ENCODE measurements around the gene FAM177B. TPM values are rescaled to one million over a fixed set of nuclear protein-coding genes. Genes with fewer than 3 reads are reported as not detected.

FAM177B gene
- total RNA-seq, 3 donors from 2014 or later (not counting 1 experiment from before 2014, with no cell fraction given) = not detected

DNA sequence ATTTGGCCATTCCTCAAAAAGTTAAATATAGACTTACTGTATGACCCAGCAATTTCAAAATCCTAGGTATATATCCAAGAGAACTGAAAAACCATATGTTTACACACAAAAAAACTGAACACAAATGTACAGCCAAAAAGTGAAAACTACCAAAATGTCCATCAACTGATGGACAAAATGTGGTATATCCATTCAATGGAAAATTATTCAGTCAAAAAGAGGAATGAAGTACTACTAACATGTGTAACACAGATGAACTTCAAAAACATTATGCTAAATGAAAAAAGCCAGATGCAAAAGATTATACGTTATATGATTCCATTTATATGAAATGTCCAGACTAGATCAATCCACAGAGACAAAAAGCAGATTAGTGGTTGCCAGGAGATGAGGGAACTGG lies 32.7 kb upstream of the FAM177B start:
- Mint-ChIP-seq H3K36me3 (peaks cover 8% of the 10 kb centered on the region), H3K4me3 (no peak overlapping the region), H3K9me3 (no peaks in the 10 kb centered on the region), H3K27ac (no peak overlapping the region), H3K4me1 (peaks cover 17 to 38% of the 10 kb centered on the region in 2 donors), H3K27me3 (ENCODE audit: low read depth in 2 of 2) (no peaks in the 10 kb centered on the region)
- DNase-seq = no peak
- Histone ChIP-seq H3K4me3 (ENCODE audit: low read length) (no peak overlapping the region), H3K27ac (ENCODE audit: low read length) (no peak overlapping the region), H3K9me3 (ENCODE audit: control insufficient read depth, insufficient read depth, low read length) (no peaks in the 10 kb centered on the region), H3K36me3 (ENCODE audit: control insufficient read depth, insufficient read depth, low read length) (peaks cover 28% of the 10 kb centered on the region), H3K27me3 (ENCODE audit: control insufficient read depth, insufficient read depth, low read length) (no peaks in the 10 kb centered on the region), H3K4me1 (ENCODE audit: control insufficient read depth, insufficient read depth, low read length) (no peaks in the 10 kb centered on the region)
- TF ChIP-seq, protein P1, sequence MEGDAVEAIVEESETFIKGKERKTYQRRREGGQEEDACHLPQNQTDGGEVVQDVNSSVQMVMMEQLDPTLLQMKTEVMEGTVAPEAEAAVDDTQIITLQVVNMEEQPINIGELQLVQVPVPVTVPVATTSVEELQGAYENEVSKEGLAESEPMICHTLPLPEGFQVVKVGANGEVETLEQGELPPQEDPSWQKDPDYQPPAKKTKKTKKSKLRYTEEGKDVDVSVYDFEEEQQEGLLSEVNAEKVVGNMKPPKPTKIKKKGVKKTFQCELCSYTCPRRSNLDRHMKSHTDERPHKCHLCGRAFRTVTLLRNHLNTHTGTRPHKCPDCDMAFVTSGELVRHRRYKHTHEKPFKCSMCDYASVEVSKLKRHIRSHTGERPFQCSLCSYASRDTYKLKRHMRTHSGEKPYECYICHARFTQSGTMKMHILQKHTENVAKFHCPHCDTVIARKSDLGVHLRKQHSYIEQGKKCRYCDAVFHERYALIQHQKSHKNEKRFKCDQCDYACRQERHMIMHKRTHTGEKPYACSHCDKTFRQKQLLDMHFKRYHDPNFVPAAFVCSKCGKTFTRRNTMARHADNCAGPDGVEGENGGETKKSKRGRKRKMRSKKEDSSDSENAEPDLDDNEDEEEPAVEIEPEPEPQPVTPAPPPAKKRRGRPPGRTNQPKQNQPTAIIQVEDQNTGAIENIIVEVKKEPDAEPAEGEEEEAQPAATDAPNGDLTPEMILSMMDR (IDR thresholded peaks at IDR 0.05) = no peak
- WGBS (ENCODE audit: insufficient coverage) = no CpG with 5 or more reads among the region's 1 CpG
- no peak for ATAC-seq
- intact Hi-C loops (cut with micrococcal nuclease) = no loop called here

DNA sequence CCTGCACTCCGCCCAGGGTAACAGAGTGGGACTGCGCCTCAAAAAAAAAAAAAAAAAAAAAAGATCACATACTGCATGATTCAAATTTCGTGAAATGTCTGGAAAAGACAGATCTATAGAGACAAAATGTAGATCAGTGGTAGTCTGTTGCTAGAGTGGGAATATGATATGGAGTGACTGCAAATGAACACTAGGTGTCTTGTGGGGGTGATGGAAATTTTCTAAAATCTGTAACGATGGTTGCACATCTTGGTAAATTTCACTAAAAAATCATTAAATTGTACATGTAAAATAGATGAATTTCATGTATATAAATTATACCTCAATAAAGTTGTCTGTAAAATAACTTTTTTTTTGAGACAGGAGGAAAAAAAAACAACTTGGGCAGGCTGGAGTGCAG lies 30.2 kb upstream of the FAM177B start:
- H3K9me3 ChIP-seq (ENCODE audit: control insufficient read depth, insufficient read depth, low read length) = no peaks in the 10 kb centered on the region
- H3K4me1 Mint-ChIP-seq = peaks cover 42 to 63% of the 10 kb centered on the region in 2 donors
- H3K4me3 ChIP-seq (ENCODE audit: low read length) = no peak overlapping the region
- H3K27me3 Mint-ChIP-seq (ENCODE audit: low read depth in 2 of 2) = no peaks in the 10 kb centered on the region
- H3K4me1 ChIP-seq (ENCODE audit: control insufficient read depth, insufficient read depth, low read length) = peaks cover 2% of the 10 kb centered on the region
- H3K36me3 ChIP-seq (ENCODE audit: control insufficient read depth, insufficient read depth, low read length) = peaks cover 14% of the 10 kb centered on the region
- peaks cover 8% of the 10 kb centered on the region for H3K36me3 Mint-ChIP-seq
- ATAC-seq = no peak
- peak in 1 of 2 donors; percentile 14 for DNase-seq
- no peaks in the 10 kb centered on the region for H3K27me3 ChIP-seq (ENCODE audit: control insufficient read depth, insufficient read depth, low read length)
- H3K27ac Mint-ChIP-seq = no peak overlapping the region
- no peak overlapping the region for H3K27ac ChIP-seq (ENCODE audit: low read length)
- no peak overlapping the region for H3K4me3 Mint-ChIP-seq
- 50% methylated on average over 2 of the region's 4 CpGs for WGBS (ENCODE audit: insufficient coverage)
- TF ChIP-seq, protein P1 (IDR thresholded peaks at IDR 0.05) = peak; percentile 13
- no peaks in the 10 kb centered on the region for H3K9me3 Mint-ChIP-seq
- intact Hi-C loops (cut with micrococcal nuclease) = no loop called here

DNA sequence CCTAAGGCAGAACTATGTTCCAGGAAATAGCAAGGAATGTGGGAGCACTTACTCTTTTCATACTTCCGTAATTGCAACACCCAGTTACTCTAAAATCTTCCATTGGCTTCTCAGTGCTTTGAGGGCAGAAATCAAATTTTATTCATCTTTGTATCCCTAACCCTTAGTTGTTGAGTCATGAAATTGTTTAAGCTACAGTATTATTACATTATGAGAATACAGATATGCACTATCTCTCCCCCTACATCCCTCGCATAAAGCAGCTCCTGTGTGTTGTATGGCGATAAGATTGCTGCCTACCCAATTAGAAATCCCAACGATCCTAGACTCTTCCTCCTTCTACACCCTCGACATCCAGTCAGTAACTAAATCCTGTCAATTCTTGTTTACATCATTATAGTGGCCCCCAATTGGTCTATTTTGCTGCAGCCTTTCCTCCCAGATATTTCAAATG lies 27.3 kb upstream of the FAM177B start:
- H3K36me3 Mint-ChIP-seq = no peaks in the 10 kb centered on the region
- no peaks in the 10 kb centered on the region for H3K9me3 Mint-ChIP-seq
- 94% methylated on average over 5 of the region's 5 CpGs for WGBS (ENCODE audit: insufficient coverage)
- H3K4me3 ChIP-seq (ENCODE audit: low read length) = no peak overlapping the region
- peaks cover 10% of the 10 kb centered on the region for H3K4me1 ChIP-seq (ENCODE audit: control insufficient read depth, insufficient read depth, low read length)
- peaks cover 53 to 62% of the 10 kb centered on the region in 2 donors for H3K4me1 Mint-ChIP-seq
- no peak for ATAC-seq
- no peaks in the 10 kb centered on the region for H3K27me3 Mint-ChIP-seq (ENCODE audit: low read depth in 2 of 2)
- intact Hi-C loops (cut with micrococcal nuclease) = loop anchor here (5.0 to 10.0 kb wide), 2 partner anchors 122 to 245 kb away; partner anchors contain the start of gene TAF1A
- H3K4me3 Mint-ChIP-seq = no peak overlapping the region
- no peak for DNase-seq
- H3K27me3 ChIP-seq (ENCODE audit: control insufficient read depth, insufficient read depth, low read length) = no peaks in the 10 kb centered on the region
- H3K27ac ChIP-seq (ENCODE audit: low read length) = no peak overlapping the region
- TF ChIP-seq, protein P1 (IDR thresholded peaks at IDR 0.05) = no peak
- H3K9me3 ChIP-seq (ENCODE audit: control insufficient read depth, insufficient read depth, low read length) = no peaks in the 10 kb centered on the region
- peak overlapping the region in 1 of 2 donors; percentile 3 for H3K27ac Mint-ChIP-seq
- H3K36me3 ChIP-seq (ENCODE audit: control insufficient read depth, insufficient read depth, low read length) = peaks cover 2% of the 10 kb centered on the region

All from natural killer cell (primary cell).